ENCODE results near the gene ESPNL.
"Not testable (repeated sequence)": the region's sequence is repeated elsewhere in the genome, so short reads cannot be mapped to it uniquely, and the experiment has no call there.

The ESPNL gene

GRCh38 chr2:238100049-238100820 lies at the start of gene ESPNL:
TSS of gene ESPNL (plus strand) at chr2:238100340. CDS start at chr2:238100420, 80 bp downstream.
- Histone ChIP-seq H3K4me3 (ENCODE audit: insufficient read depth, low read length, poor library complexity, severe bottlenecking) (no peak within 1 kb of the TSS), H3K4me2 (ENCODE audit: low read depth, low read length, poor library complexity, severe bottlenecking) (no peak within 1 kb of the TSS)
- no peak for TF ChIP-seq EZH2phosphoT487 (conservative IDR thresholded peaks at IDR 0.05; ENCODE audit: low read length)
- no peak for TF ChIP-seq CTCF (IDR thresholded peaks at IDR 0.05; ENCODE audit: insufficient read depth, low read length, poor library complexity, severe bottlenecking)

DNA sequence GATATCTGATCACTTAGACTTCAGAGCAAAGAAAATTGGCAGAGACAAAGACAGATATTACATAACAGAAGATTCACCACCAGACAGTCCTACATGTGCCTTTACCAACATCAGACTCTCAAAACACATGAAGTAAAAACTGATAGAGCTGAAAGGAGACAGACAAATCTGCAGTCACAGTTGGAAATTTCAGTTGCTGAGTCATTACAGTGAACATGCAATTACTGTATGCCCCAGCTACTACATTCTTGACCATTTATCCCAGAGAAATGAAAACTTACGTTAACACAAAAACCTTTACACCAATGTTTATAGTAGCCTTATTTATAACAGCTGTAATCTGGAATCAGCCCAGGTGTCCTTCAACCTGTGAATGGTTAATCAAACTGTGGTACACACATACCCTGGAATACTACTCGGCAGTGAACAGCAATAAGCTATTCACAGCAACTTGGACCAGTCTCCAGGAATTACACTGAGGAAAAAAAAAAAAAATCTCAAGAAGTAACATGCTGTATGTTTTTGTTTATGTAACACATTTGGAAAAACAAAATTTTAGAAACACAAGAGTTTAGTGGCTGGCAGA lies 46.9 kb upstream of the ESPNL start:
- Histone ChIP-seq H3K27ac (ENCODE audit: low read depth, low read length) (no peak overlapping the region), H2AFZ (ENCODE audit: low read depth, low read length, severe bottlenecking) (no peak overlapping the region), H3K4me2 (ENCODE audit: low read depth, low read length, poor library complexity, severe bottlenecking) (no peak overlapping the region), H3K9me2 (replicated peaks; ENCODE audit: insufficient read depth, low read length) (no peaks in the 10 kb centered on the region), H3K9ac (ENCODE audit: low read length) (no peak overlapping the region), H3K79me2 (ENCODE audit: insufficient read depth, low read length) (no peaks in the 10 kb centered on the region), H3K27me3 (ENCODE audit: low read length) (no peaks in the 10 kb centered on the region), H4K20me1 (ENCODE audit: low read depth, low read length) (no peaks in the 10 kb centered on the region), H3F3A (ENCODE audit: insufficient read depth) (no peaks in the 10 kb centered on the region), H3K36me3 (ENCODE audit: low read length) (no peaks in the 10 kb centered on the region), H3K9me3 (ENCODE audit: insufficient read depth, low read length) (no peaks in the 10 kb centered on the region), H3K4me3 (ENCODE audit: insufficient read depth, low read length, poor library complexity, severe bottlenecking) (no peak overlapping the region)
- no peak for TF ChIP-seq CTCF (IDR thresholded peaks at IDR 0.05; ENCODE audit: insufficient read depth, low read length, poor library complexity, severe bottlenecking)
- TF ChIP-seq EZH2phosphoT487 (conservative IDR thresholded peaks at IDR 0.05; ENCODE audit: low read length): no peak

More at GRCh38 chr2:238100049-238100820, at the start of gene ESPNL:
- Histone ChIP-seq H3F3A (ENCODE audit: insufficient read depth) (0 out of 2 replicates have a peak, but pooled peaks cover 5% of the 10 kb centered on the region), H3K79me2 (ENCODE audit: insufficient read depth, low read length) (no peaks in the 10 kb centered on the region), H3K27me3 (ENCODE audit: low read length) (no peaks in the 10 kb centered on the region), H2AFZ (ENCODE audit: low read depth, low read length, severe bottlenecking) (no peak within 1 kb of the TSS), H3K36me3 (ENCODE audit: low read length) (no peaks in the 10 kb centered on the region), H3K27ac (ENCODE audit: low read depth, low read length) (no peak within 1 kb of the TSS), H4K20me1 (ENCODE audit: low read depth, low read length) (no peaks in the 10 kb centered on the region), H3K9me2 (replicated peaks; ENCODE audit: insufficient read depth, low read length) (no peaks in the 10 kb centered on the region), H3K9ac (ENCODE audit: low read length) (no peak within 1 kb of the TSS), H3K9me3 (ENCODE audit: insufficient read depth, low read length) (no peaks in the 10 kb centered on the region)

GRCh38 chr2:238055841-238056240 lies 44.3 kb upstream of the ESPNL start:
- Histone ChIP-seq H3K27ac (ENCODE audit: low read depth, low read length) (no peak overlapping the region), H3K9ac (ENCODE audit: low read length) (no peak overlapping the region)

GRCh38 chr2:238057696-238058575 lies 42.2 kb upstream of the ESPNL start:
- H3K9me2 ChIP-seq (replicated peaks; ENCODE audit: insufficient read depth, low read length); H3K4me2 ChIP-seq (ENCODE audit: low read depth, low read length, poor library complexity, severe bottlenecking); H3K9ac ChIP-seq (ENCODE audit: low read length); H2AFZ ChIP-seq (ENCODE audit: low read depth, low read length, severe bottlenecking); H3K79me2 ChIP-seq (ENCODE audit: insufficient read depth, low read length); H3F3A ChIP-seq (ENCODE audit: insufficient read depth); H3K9me3 ChIP-seq (ENCODE audit: insufficient read depth, low read length); H3K27me3 ChIP-seq (ENCODE audit: low read length); H3K36me3 ChIP-seq (ENCODE audit: low read length); H3K27ac ChIP-seq (ENCODE audit: low read depth, low read length); H3K4me3 ChIP-seq (ENCODE audit: insufficient read depth, low read length, poor library complexity, severe bottlenecking); H4K20me1 ChIP-seq (ENCODE audit: low read depth, low read length): not testable (repeated sequence)

More at GRCh38 chr2:238055841-238056240, 44.3 kb upstream of the ESPNL start:
- no peaks in the 10 kb centered on the region for H3K79me2 ChIP-seq (ENCODE audit: insufficient read depth, low read length)
- no peaks in the 10 kb centered on the region for H3K9me2 ChIP-seq (replicated peaks; ENCODE audit: insufficient read depth, low read length)
- H3K9me3 ChIP-seq (ENCODE audit: insufficient read depth, low read length): no peaks in the 10 kb centered on the region
- no peaks in the 10 kb centered on the region for H3K27me3 ChIP-seq (ENCODE audit: low read length)
- no peaks in the 10 kb centered on the region for H3F3A ChIP-seq (ENCODE audit: insufficient read depth)
- no peaks in the 10 kb centered on the region for H4K20me1 ChIP-seq (ENCODE audit: low read depth, low read length)
- TF ChIP-seq CTCF (IDR thresholded peaks at IDR 0.05; ENCODE audit: insufficient read depth, low read length, poor library complexity, severe bottlenecking): no peak
- H3K36me3 ChIP-seq (ENCODE audit: low read length): no peaks in the 10 kb centered on the region
- no peak overlapping the region for H3K4me3 ChIP-seq (ENCODE audit: insufficient read depth, low read length, poor library complexity, severe bottlenecking)
- no peak overlapping the region for H3K4me2 ChIP-seq (ENCODE audit: low read depth, low read length, poor library complexity, severe bottlenecking)
- no peak overlapping the region for H2AFZ ChIP-seq (ENCODE audit: low read depth, low read length, severe bottlenecking)

Measured in SU-DHL-6 (cell line).